NCI-H526 treated with DMSO at 0.1 percent for 48 hours (cell line): ENCODE results near the gene UBE4B.

Experiments used
- DNase-seq: peaks from one replicate; lab custom pipeline; 2025; lab: John Stamatoyannopoulos, UW

UBE4B gene

DNA sequence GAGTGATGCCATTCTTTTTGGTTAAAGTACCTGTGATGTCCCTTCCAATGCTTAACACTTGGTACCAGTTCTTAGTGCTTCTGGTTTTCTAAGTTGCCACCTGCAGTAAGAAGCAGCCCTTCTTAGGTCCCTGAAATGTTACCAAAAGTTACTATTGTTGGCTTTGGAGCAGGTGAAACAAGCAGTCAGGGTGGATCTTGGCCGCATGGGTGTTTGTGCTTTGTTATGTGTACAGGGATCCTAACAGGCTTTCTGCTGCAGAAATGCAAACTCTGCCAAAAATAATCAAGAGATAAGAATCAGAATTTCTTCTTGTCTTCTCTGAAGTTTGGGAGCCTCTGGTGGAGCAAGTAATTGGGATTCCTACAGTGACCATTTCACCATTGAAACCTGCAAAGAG, 84.4 kb downstream of the UBE4B start:
- no peak for DNase-seq

DNA sequence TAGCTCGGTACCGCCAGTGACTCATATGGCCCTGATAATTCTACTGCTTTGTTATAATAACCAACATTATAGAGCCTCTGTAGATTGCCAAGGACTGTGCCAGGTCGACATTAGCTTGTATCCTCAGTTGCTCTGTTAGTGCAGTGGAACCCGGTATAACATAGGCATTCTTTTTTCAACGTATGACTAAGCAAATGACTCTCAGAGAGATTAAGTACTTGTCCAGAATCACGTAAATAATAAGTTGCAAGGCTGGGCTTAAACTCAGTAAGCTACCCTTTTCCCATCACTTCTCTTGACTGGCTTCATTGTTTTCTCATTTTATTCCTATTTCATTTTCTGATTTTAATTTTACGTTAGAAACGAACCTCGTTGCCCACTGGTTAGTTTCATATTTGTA, 85.1 kb downstream of the UBE4B start:
- DNase-seq, result no peak

DNA sequence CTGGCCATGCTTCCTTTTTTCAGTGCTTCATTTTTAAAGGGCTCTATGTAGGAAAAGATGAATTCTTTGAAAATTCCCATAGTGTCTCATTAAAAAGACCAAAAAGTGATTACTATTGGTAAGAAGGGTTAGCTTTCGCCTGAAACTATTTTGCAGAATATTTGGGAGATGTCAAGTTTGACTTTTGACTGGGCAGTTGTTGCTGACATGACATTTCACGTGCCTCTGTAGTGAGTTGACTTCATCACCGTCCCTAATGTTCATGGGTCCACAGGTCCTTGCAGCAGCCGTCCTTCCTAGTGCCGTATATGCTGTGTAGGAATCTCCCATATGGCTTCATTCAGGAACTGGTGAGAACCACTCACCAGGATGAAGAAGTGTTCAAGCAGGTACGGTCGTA, 88.9 kb downstream of the UBE4B start:
- DNase-seq, result no peak

DNA sequence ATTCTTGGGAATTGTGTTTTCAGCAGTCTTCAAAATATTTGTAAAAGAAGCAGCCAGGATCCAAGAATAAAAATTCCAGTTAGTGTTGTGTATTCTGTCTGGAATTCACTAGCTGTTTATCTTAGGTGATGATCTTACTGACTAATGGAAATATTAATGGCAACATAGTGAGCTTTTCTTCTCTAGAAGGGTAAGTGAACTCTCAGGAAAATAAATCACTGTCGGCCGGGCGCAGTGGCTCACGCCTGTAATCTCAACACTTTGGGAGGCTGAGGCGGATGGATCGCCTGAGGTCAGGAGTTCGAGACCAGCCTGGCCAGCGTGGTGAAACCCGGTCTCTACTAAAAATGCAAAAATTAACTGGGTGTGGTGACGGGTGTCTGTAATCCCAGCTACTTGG, 90.2 kb downstream of the UBE4B start:
- no peak for DNase-seq

DNA sequence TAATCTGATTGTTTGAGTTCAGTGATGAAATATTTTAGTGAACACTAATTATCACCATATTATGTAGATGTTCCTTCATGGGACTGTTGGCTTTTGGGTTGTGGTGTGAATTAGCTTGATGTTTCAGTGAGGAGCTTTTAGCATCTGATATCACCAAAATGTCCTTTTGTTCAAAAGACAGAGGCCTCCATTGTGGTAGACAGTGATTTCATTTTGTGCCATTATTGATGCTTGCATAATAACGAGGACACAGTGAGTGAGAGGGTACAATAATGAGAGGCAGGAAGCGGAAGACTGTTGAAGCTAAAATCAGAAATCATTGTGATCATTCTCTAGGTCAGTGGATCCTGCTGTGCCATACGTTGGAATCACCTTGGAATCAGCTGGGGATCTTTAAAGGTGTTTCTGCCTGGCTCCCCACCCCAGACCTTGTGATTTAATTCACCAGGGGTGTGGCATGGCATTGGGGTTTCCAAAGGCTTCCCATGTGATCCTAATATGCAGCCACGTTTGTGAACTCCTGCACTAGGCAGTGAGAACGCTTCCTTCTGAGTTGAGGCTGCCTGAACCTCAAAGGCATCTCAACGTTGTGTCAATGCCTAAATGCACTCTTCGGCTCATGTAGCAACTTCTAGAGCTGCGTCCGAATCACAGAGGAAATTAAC, 95.5 kb downstream of the UBE4B start:
- no peak for DNase-seq

DNA sequence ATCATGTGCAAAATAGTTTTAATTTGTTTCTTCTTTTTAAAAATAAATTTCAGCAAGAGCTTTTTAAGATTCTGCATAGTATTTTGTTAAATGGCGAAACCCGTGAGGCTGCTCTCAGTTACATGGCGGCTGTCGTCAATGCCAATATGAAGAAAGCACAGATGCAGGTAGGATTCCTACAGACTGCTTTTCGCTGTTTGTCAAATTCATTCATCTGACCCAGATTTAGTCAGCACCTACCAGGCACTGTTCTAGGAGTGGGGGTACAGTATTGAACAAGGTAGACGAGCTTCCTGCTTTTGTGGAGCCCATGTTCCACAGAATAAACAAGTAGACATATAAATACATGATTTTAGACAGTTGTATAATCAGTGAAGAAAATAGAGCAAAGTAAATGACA, 99.6 kb downstream of the UBE4B start:
- no peak for DNase-seq

DNA sequence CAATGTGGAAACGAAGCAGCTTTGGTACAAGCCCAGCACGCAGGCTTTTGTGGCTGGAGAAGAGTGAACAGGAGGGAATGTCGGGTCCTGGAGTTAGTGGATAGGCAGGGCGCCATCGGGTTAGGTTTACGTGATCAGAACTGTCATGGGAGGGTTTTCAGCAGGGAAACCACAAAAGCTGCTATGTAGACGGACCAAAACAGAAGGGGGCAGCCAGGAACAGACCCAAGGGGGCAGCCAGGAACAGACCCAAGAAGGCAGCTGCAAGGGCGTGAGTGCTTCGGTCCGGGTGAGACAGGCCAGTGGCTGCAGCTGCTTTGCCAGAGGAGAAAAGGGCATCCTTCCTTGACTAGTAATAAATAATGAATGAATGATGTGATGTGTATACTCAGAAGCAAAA, 100.1 kb downstream of the UBE4B start:
- no peak for DNase-seq

DNA sequence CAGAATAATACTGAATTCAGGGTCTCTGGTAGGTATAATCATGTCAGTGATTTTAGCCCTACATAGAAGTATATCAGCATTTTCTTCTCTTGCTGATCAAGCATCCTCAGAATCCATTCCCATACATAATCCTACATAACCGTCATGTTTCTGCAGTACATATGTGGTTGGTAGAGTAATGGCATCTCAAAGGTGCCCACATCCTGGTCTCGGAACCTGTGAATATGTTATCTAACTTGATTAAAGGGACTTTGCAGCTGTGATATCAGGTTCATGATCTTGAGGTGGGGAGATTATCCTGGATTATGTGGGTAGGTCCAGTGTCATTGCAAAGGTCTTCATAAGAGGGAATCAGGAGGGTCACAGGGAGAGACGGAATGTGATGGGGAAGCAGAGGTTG, 108.2 kb downstream of the UBE4B start:
- DNase-seq, result no peak

DNA sequence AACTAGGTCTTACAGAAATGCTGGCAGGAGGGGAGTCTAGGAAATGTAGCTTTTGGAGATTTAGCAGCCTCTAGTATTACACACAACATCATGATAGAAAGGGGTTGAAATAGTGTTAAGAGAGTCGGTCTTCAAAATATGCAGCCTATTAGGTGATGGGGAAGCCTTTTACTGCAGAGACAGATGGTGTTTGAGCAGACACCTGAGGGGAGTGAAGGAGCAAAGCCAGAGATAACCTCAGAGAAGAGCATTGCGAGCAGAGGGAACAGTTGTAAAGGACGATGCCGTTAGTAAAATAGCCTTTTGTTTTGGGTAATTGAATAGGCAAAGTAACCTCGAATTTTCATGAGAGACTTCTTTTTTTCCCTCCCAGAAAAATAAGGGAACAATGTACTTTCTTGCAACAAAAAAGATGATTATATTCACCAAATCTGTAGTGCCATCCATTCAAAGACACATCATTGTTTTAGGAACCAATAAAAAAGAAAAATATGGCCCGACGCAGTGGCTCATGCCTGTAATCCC, 111.3 kb downstream of the UBE4B start:
- peak; percentile 20 for DNase-seq

DNA sequence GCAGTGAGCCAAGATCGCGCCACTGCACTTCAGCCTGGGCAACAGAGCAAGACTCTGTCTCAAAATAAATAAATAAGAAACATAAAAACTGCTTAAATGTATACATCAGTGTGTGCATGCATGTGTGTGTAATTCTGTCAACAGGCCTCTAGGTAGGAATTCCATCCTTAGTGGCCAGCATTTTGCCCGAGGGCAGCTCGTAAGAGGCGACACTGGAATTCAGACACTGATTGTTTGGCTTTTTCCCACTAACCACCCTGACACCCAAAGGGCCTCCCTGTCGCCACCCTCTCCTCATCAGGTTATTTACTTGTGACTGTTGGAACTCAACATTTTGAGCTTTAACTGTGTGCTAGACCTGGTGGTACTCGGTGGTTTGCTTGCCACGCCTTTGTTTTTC, 113.6 kb downstream of the UBE4B start:
- no peak for DNase-seq

DNA sequence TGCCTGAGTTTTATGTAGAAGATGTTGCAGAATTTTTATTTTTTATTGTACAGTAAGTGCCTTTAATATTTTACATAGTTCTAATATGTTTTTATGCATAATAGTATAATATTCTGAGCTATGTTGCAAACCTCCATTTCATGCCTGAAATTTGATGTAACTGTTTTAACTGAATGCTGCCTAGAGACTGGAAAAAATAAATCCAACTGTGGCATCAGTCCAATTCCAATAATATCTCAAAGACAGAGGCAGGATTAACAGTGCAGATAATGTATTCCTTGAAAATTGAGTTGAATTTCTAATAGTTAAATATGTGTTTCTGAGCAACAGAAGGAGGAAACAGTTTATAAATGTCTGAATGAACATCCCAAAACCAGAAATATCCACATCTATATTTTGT, 116.5 kb downstream of the UBE4B start:
- DNase-seq, result no peak

DNA sequence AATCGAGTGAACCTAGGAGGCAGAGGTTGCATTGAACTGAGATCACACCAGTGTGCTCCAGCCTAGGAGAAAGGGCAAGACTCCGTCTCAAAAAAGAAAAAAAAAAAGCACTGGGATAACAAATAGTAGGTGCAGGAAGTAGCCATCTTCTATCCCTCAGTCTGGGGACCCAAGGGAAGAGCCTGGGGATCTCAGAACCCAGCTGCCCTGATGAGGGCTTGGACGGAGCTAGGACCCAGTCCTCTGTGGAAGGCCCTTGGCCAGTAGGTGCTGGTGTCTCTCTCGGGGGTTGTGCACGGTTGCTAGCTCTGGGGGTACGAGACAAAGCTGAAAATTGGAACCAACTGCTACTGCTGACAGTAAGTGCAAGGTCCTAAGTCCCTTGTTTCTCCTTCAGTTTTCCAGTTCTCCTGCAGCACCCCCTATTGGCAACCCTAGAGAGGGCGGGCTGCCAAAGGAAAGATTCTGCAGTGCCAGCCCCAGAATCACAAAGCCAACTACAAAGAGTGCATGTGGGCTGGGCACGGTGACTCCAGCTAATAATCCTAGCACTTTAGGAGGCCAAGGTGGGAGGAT, 120.0 kb downstream of the UBE4B start:
- peak; percentile 3 for DNase-seq

DNA sequence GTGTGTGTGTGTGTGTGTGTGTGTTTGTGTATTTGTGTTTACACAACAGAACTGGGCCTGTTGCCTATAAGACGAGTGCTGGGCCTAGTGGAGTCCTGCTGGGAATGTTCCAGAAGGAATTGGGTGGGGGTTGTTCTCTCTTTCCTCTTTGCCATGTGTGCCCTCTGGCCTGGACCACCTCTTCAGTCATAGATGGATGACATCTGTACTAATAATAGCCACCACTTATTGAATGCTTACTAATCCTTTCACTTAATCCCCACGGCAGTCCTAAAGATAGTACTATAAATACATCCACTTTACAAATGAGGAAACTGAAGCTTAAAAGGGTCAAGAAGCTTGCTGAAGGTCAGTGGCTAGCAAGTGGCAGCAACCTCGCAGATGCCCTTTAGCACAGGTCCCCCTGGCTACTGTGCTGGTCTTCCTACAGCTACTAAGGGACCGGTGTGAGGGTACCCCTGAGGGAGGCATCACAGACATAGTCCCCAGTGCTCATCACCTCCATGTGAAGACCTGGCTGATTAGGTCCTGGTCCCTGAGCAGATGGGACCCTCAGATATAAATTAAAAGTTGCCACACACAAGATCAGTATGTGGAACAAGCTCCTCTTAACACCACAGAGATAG, 122.4 kb downstream of the UBE4B start:
- no peak for DNase-seq

DNA sequence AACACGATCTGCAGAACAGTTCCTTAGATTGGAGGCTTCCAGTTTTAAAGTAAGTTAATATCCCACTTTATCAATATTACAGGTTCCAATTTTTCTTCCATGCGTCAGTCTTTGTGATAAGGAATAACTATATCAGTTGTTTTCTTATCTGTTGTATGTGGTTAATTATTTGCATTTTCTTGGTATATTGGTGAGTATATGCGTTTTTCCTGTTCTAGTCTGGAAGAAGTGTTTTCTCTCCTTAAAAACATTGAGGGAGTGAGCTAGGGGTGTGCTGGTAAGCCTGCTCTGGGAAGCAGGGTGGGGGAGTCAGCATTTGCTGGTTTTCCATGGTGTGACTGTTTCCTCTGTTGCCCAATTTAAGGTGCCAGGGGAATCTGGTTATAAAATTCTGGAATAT, 127.4 kb downstream of the UBE4B start:
- no peak for DNase-seq

DNA sequence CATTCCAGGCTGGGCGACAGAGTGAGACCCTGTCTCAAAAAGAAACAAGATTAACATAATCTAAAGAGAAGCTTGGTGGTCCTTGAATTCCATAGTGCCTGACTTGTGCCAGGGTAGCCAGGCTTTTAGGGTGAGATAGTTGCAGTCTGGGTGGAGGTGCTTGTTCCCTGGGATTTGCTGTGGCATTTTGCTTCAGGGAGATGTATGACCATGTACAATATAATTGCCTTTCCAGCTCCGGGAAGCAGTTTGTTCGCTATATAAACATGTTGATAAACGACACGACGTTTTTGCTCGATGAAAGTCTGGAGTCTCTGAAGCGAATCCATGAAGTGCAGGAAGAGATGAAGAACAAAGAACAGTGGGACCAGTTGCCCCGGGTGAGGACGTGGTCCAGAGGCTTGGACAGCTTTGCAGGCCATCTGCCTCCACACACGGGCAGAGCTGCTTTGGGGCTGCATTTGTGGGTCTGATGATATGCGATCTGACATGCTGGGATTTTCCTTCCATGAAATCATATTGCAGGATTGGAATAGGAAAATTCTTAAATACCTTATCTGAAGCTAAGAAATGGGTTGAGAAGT, 128.2 kb downstream of the UBE4B start:
- DNase-seq, result no peak

DNA sequence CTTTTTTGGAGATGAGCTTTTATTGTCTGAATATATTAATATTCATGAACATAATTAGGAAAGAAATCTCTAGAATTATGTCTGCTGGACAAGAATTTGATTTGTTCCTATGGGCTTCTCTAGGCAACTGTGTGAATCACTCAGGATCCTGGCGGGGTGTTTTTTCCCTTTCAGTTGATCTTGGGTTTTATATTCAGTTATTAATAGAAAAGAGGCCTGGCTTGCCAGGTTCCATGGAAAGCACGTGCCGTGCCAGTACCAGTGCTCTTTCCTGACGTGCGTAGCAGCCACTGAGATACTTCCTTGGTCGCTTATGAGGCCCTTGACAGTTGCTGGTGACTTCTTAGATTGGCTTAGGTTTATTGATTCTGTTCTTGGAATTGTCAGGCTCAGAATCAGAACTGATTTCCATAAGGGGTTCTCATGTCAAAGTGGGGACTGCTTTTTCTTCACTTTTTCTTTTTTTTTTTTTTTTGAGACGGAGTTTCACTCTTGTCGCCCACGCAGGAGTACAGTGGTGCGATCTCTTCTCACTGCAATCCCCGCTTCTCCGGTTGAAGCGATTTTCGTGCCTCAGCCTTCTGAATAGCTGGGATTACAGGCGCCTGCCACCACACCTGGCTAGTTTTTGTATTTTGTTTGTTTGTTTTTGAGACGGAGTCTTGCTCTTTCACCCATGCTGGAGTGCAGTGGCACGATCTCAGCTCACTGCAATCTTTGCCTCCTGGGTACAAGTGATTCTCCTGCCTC, 129.0 kb downstream of the UBE4B start:
- no peak for DNase-seq

DNA sequence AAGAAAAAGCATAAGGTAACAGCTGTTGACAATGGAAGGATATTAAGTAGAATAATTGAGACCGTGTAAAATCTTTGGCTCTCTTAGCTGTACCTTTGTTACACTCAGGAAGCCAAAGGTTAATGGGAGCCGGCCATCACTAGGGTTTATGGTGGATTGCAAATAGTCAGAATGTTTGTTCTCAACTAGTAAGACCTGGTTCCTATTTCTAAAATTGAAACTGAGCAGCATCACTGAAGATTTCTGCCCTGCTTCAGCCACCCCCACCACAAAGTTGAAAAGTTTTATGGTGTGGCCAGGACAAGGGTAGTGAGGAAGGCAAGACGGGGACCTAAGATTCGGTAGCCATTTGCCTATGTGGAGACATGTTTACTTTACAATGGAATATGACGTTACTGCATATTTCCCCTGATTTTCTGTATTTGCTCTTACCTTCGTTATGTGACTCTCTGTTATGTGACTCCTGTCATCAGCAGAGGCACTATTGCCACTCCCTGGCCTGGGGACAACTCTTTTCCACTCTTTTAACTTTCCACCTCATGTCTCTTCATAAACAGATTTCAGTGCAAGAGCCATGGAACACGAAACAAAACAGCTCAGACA, 136.3 kb downstream of the UBE4B start:
- no peak for DNase-seq

DNA sequence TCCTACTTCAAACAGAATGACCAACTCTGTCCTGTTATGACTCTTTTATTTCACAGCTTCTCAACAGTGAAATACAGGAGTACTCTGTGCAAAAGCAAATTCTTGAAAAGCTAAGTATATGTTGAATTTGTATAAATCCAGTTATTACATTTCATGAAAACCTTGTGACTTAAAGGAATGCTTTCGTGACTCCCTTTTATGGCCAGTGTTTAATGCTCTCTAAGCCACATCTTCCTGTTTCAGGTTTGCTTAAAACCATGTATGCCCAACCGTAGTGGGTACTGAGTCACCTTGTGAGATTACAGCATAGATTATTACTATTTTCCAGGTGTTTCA, 137.4 kb downstream of the UBE4B start:
- no peak for DNase-seq

DNA sequence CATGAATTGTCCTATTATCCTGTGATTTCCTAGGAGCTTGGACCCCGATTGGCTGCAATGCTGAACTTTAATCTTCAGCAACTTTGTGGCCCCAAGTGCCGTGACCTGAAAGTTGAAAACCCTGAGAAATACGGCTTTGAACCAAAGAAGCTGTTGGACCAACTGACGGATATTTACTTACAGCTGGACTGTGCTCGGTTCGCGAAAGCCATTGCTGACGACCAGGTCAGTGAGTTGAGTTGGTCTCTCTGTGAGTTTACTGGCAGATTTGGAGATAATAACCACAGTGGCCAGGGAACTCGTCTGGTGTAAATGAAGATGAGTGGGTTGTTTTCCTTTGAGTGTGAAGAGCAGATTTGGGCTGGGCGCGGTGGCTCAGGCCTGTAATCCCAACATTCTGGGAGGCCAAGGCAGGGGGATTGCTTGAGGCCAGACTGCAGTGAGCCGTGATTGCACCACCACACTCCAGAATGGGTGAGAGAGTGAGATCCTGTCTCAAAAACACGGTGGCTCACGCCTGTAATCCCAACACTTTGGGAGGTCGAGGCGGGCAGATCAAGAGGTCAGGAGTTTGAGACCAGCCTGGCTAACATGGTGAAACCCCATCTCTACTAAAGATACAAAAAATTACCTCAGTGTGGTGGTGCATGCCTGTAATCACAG, 138.5 kb downstream of the UBE4B start:
- no peak for DNase-seq

DNA sequence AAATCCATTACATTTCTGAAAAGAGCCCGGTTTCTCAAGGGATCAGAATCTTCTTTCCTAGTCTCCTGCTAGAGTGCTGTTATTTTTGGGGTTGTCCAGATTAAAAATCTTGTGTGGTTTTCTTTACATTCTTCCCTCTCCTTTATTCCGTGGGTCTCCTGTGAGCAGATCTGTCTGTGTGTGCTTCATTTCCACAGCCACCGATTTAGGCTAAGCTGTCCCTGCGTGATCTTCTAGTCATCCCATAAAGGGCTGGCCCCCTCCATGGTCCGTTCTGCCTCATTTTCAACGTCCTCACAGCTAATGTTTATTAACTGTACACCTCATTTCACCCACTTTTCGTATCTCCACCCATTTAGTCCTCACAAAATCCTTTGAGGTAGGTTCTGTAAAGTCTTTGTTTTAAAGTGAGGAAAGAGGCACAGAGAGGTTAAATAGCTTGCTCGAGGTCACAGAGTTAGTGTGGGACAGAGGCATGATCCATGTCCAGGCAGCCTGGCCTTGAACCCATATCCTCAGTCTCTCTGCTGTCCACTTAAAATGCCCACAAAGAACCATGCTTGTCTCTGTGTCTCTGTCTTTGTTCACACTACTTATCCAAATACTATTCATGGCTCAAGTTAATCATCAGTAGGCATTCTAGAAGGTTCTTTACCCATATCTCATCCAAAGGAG, 139.4 kb downstream of the UBE4B start:
- no peak for DNase-seq

DNA sequence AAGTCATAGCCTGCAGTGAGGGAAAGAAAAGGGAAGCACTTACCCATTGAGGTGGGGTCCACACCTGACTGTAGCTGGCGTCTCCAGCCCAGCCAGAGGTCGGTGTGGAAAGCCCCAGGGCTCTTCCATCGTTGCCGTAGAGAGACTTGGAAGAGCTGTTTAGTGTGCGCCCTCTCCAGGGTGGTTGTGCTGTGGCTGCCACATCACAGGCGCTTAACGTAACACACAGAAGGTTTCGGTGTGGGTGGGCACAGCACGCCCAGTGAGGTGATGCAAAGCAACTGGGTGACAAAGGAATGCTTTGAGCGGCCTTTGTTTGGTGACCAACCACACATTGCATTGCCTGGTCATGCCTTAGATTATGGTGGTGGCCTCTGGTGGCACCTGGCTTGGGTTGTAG, 140.8 kb downstream of the UBE4B start:
- no peak for DNase-seq
